ENCODE measurements around the gene XRCC1. TPM values are rescaled to one million over a fixed set of nuclear protein-coding genes. Genes with fewer than 3 reads are reported as not detected.
A peak's percentile ranks its signal among the peaks of the same experiment; 100 is the strongest.

The XRCC1 gene
- polyA plus RNA-seq, 1 of the 3 experiments (the other 2 are of a cell fraction): 30.3 TPM

DNA sequence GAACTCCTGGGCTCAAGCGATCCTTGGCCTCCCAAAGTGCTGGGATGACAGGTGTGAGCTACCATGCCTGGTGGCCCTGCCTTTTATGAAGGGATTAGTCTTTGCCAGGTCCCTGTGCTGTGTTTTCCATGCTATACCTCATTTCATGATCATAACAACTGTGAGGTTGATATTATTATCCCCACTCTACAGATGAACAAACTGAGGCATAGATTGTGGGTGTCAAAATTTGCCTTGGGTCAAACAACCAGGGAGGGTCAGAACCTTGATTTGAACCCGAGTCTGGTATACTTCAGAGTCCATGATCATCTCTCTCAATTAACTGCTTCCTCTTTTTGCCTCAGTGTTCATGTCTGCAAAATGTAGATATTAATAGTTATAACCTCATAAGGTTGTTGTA is 7.2 kb upstream of the XRCC1 start:
- TF ChIP-seq, protein P1, sequence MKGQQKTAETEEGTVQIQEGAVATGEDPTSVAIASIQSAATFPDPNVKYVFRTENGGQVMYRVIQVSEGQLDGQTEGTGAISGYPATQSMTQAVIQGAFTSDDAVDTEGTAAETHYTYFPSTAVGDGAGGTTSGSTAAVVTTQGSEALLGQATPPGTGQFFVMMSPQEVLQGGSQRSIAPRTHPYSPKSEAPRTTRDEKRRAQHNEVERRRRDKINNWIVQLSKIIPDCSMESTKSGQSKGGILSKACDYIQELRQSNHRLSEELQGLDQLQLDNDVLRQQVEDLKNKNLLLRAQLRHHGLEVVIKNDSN (IDR thresholded peaks at IDR 0.05; ENCODE audit: borderline replicate concordance, low read depth): no peak
- no peak for TF ChIP-seq SMC3 (IDR thresholded peaks at IDR 0.05; ENCODE audit: low read depth, low read length)
- TF ChIP-seq, protein P2, sequence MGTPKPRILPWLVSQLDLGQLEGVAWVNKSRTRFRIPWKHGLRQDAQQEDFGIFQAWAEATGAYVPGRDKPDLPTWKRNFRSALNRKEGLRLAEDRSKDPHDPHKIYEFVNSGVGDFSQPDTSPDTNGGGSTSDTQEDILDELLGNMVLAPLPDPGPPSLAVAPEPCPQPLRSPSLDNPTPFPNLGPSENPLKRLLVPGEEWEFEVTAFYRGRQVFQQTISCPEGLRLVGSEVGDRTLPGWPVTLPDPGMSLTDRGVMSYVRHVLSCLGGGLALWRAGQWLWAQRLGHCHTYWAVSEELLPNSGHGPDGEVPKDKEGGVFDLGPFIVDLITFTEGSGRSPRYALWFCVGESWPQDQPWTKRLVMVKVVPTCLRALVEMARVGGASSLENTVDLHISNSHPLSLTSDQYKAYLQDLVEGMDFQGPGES (IDR thresholded peaks at IDR 0.05; ENCODE audit: low read depth, low read length): no peak
- TF ChIP-seq EP300 (IDR thresholded peaks at IDR 0.05; ENCODE audit: borderline replicate concordance in 1 of 2, low read depth in 1 of 2, low read length in 1 of 2): no peak
- no peak for TF ChIP-seq TCF12 (IDR thresholded peaks at IDR 0.05)
- TF ChIP-seq GABPA (IDR thresholded peaks at IDR 0.05; ENCODE audit: low read depth): no peak
- TF ChIP-seq NRF1 (IDR thresholded peaks at IDR 0.05; ENCODE audit: low read depth, low read length): no peak
- no peak for TF ChIP-seq CHD2 (IDR thresholded peaks at IDR 0.05; ENCODE audit: low read length, partially characterized antibody)
- no peak for TF ChIP-seq YY1 (IDR thresholded peaks at IDR 0.05; ENCODE audit: low read depth)
- TF ChIP-seq MXI1 (IDR thresholded peaks at IDR 0.05; ENCODE audit: low read depth, low read length): no peak
- ChIA-PET CTCF (interaction anchor here (0.6 to 1.1 kb wide), 2 partner anchors 12 to 135 kb away, joined by 3 to 10 read pairs; no protein-coding TSS in a partner anchor), POLR2A (no interaction called here)
- H3F3A ChIP-seq (replicated peaks; ENCODE audit: insufficient read depth): peaks cover 3% of the 10 kb centered on the region
- peaks cover 0 to 20% of the 10 kb centered on the region in 2 experiments; a peak in 1 of 4 replicates for H3K4me1 ChIP-seq (ENCODE audit: control insufficient read depth in 1 of 2, insufficient read depth in 2 of 2, low read depth in 1 of 2, low read length in 1 of 2)
- 0 out of 2 replicates have a peak, but pooled peaks cover 6% of the 10 kb centered on the region for H3K79me2 ChIP-seq (ENCODE audit: insufficient read depth)
- no peak overlapping the region for H3K4me3 ChIP-seq (ENCODE audit: low read depth in 2 of 2, low read length in 1 of 2)
- peaks cover 0 to 7% of the 10 kb centered on the region in 2 experiments for H3K36me3 ChIP-seq (replicated peaks in 1 of 2; ENCODE audit: control insufficient read depth in 1 of 2, insufficient read depth in 2 of 2, low read length in 1 of 2)
- no peak overlapping the region for H3K4me2 ChIP-seq
- H3K9ac ChIP-seq: no peak overlapping the region
- H3K9me2 ChIP-seq: no peaks in the 10 kb centered on the region
- H3K27me3 ChIP-seq (ENCODE audit: insufficient read depth): no peaks in the 10 kb centered on the region
- H3K27ac ChIP-seq (ENCODE audit: low read depth in 2 of 2, low read length in 1 of 2): no peak overlapping the region
- 81% methylated on average over 2 of the region's 2 CpGs for WGBS (ENCODE audit: low lambda C conversion rate)
- H4K20me1 ChIP-seq (ENCODE audit: insufficient read depth): no peaks in the 10 kb centered on the region
- H2AFZ ChIP-seq (ENCODE audit: low read depth): no peak overlapping the region
- no peaks in the 10 kb centered on the region for H3K9me3 ChIP-seq
- no peak for DNase-seq

DNA sequence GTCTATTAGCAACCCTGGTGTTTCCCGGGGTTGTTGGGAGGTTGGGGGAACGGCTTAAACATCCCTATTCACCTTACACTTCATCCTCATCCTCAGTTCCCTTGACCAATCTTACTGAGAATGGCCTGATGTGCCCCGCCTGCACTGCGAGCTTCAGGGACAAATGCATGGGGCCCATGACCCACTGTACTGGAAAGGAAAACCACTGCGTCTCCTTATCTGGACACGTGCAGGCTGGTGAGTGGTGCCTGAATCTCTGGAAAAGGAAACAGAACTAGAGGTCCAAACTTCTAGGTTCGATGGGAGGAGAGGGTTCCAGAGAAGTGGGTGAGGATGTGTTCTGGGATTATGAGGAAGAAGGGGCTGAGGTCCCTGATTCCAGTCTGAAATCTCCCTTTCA is 6.1 kb upstream of the XRCC1 start:
- peaks cover 0 to 21% of the 10 kb centered on the region in 2 experiments; a peak in 1 of 4 replicates for H3K4me1 ChIP-seq (ENCODE audit: control insufficient read depth in 1 of 2, insufficient read depth in 2 of 2, low read depth in 1 of 2, low read length in 1 of 2)
- TF ChIP-seq GABPA (IDR thresholded peaks at IDR 0.05; ENCODE audit: low read depth): no peak
- TF ChIP-seq RAD21 (IDR thresholded peaks at IDR 0.05; ENCODE audit: low read length): no peak
- TF ChIP-seq, protein P3, sequence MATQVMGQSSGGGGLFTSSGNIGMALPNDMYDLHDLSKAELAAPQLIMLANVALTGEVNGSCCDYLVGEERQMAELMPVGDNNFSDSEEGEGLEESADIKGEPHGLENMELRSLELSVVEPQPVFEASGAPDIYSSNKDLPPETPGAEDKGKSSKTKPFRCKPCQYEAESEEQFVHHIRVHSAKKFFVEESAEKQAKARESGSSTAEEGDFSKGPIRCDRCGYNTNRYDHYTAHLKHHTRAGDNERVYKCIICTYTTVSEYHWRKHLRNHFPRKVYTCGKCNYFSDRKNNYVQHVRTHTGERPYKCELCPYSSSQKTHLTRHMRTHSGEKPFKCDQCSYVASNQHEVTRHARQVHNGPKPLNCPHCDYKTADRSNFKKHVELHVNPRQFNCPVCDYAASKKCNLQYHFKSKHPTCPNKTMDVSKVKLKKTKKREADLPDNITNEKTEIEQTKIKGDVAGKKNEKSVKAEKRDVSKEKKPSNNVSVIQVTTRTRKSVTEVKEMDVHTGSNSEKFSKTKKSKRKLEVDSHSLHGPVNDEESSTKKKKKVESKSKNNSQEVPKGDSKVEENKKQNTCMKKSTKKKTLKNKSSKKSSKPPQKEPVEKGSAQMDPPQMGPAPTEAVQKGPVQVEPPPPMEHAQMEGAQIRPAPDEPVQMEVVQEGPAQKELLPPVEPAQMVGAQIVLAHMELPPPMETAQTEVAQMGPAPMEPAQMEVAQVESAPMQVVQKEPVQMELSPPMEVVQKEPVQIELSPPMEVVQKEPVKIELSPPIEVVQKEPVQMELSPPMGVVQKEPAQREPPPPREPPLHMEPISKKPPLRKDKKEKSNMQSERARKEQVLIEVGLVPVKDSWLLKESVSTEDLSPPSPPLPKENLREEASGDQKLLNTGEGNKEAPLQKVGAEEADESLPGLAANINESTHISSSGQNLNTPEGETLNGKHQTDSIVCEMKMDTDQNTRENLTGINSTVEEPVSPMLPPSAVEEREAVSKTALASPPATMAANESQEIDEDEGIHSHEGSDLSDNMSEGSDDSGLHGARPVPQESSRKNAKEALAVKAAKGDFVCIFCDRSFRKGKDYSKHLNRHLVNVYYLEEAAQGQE (IDR thresholded peaks at IDR 0.05; ENCODE audit: low read depth, low read length): no peak
- TF ChIP-seq GATA2 (CRISPR knock-in tag; IDR thresholded peaks at IDR 0.05): no peak
- no peak for TF ChIP-seq TEAD4 (IDR thresholded peaks at IDR 0.05; ENCODE audit: borderline replicate concordance, insufficient read depth)
- TF ChIP-seq, protein P4, sequence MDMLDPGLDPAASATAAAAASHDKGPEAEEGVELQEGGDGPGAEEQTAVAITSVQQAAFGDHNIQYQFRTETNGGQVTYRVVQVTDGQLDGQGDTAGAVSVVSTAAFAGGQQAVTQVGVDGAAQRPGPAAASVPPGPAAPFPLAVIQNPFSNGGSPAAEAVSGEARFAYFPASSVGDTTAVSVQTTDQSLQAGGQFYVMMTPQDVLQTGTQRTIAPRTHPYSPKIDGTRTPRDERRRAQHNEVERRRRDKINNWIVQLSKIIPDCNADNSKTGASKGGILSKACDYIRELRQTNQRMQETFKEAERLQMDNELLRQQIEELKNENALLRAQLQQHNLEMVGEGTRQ (IDR thresholded peaks at IDR 0.05; ENCODE audit: borderline replicate concordance, low read depth, low read length): no peak
- TF ChIP-seq NRF1 (IDR thresholded peaks at IDR 0.05; ENCODE audit: low read depth, low read length): no peak
- TF ChIP-seq, protein P5, sequence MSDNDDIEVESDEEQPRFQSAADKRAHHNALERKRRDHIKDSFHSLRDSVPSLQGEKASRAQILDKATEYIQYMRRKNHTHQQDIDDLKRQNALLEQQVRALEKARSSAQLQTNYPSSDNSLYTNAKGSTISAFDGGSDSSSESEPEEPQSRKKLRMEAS (IDR thresholded peaks at IDR 0.05; ENCODE audit: low read depth): no peak
- TF ChIP-seq NFIC (IDR thresholded peaks at IDR 0.05; ENCODE audit: borderline replicate concordance): no peak
- no peak for TF ChIP-seq FOXJ3 (CRISPR knock-in tag; IDR thresholded peaks at IDR 0.05)
- TF ChIP-seq, protein P6, sequence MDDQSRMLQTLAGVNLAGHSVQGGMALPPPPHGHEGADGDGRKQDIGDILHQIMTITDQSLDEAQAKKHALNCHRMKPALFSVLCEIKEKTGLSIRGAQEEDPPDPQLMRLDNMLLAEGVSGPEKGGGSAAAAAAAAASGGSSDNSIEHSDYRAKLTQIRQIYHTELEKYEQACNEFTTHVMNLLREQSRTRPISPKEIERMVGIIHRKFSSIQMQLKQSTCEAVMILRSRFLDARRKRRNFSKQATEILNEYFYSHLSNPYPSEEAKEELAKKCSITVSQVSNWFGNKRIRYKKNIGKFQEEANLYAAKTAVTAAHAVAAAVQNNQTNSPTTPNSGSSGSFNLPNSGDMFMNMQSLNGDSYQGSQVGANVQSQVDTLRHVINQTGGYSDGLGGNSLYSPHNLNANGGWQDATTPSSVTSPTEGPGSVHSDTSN (IDR thresholded peaks at IDR 0.05): no peak
- H2AFZ ChIP-seq (ENCODE audit: low read depth): no peak overlapping the region
- no peaks in the 10 kb centered on the region for H3K27me3 ChIP-seq (ENCODE audit: insufficient read depth)
- DNase-seq: no peak
- peak overlapping the region in 1 of 2 experiments; percentile 12; a peak in 1 of 4 replicates for H3K4me3 ChIP-seq (ENCODE audit: low read depth in 2 of 2, low read length in 1 of 2)
- H4K20me1 ChIP-seq (ENCODE audit: insufficient read depth): no peaks in the 10 kb centered on the region
- no peaks in the 10 kb centered on the region for H3K9me3 ChIP-seq
- POLR2A ChIA-PET: no interaction called here
- H3K36me3 ChIP-seq (replicated peaks in 1 of 2; ENCODE audit: control insufficient read depth in 1 of 2, insufficient read depth in 2 of 2, low read length in 1 of 2): peaks cover 0 to 4% of the 10 kb centered on the region in 2 experiments
- H3K27ac ChIP-seq (ENCODE audit: low read depth in 2 of 2, low read length in 1 of 2): no peak overlapping the region; a peak in 1 of 4 replicates
- CTCF ChIA-PET: interaction anchor here (0.6 to 0.9 kb wide), 2 partner anchors 13 to 26 kb away, joined by 3 to 6 read pairs; no protein-coding TSS in a partner anchor
- WGBS (ENCODE audit: low lambda C conversion rate): 55% methylated on average over 7 of the region's 7 CpGs
- H3K4me2 ChIP-seq: no peak overlapping the region
- H3K79me2 ChIP-seq (ENCODE audit: insufficient read depth): no peaks in the 10 kb centered on the region
- H3F3A ChIP-seq (replicated peaks; ENCODE audit: insufficient read depth): peaks cover 3% of the 10 kb centered on the region
- no peaks in the 10 kb centered on the region for H3K9me2 ChIP-seq
- H3K9ac ChIP-seq: no peak overlapping the region

Data from SK-N-SH (cell line).